Spleen (tissue), 11 donors: Measurements from ENCODE around the gene ZNF503. TPM values are rescaled to one million over a fixed set of nuclear protein-coding genes. Genes with fewer than 3 reads are reported as not detected.
A peak's percentile ranks its signal among the peaks of the same experiment; 100 is the strongest.
"Not testable (repeated sequence)": the region's sequence is repeated elsewhere in the genome, so short reads cannot be mapped to it uniquely, and the experiment has no call there.

Source experiments
- DNase-seq: peaks from one replicate; pipeline ENCODE4 v3.0.0-alpha.2; 2020
- H3K27ac ChIP-seq, 8 donors: fragments of 200-600 bp; sonication (generic) in 7 of 8; 1 replicate in 4 of 8; 2 replicates in 4 of 8; pipeline versions ENCODE4 v1.5.0 to v1.8.0; 2016 to 2021; ENCODE audit warnings: inconsistent platforms in 4 of 8, mild to moderate bottlenecking in 4 of 8, moderate library complexity in 1 of 8
- H3K27me3 ChIP-seq, 7 donors: fragments of 200-600 bp; sonication (generic) in 6 of 7; replicated peaks in 1 of 7; 1 replicate in 4 of 7; 2 replicates in 3 of 7; pipeline versions ENCODE4 v1.5.0 to v1.8.0; 2016 to 2021; ENCODE audit warnings: inconsistent platforms in 3 of 7, mild to moderate bottlenecking in 1 of 7
- H3K36me3 ChIP-seq, 6 donors: fragments of 200-600 bp; sonication (generic) in 5 of 6; 1 replicate in 4 of 6; 2 replicates in 2 of 6; pipeline versions ENCODE4 v1.5.0 to v1.8.0; 2016 to 2021; ENCODE audit warnings: inconsistent platforms in 2 of 6
- H3K4me1 ChIP-seq, 6 donors: fragments of 200-600 bp; sonication (generic) in 5 of 6; 1 replicate in 3 of 6; 2 replicates in 3 of 6; pipeline versions ENCODE4 v1.5.0 to v1.8.0; 2016 to 2021; ENCODE audit warnings: inconsistent platforms in 3 of 6
- H3K4me3 ChIP-seq, 8 donors: fragments of 200-600 bp; sonication (generic) in 7 of 8; 1 replicate in 4 of 8; 2 replicates in 4 of 8; pipeline versions ENCODE4 v1.5.0 to v1.8.0; 2016 to 2021; ENCODE audit warnings: inconsistent platforms in 4 of 8, mild to moderate bottlenecking in 4 of 8, moderate library complexity in 2 of 8
- H3K9me3 ChIP-seq, 8 donors: fragments of 200-600 bp; sonication (generic) in 7 of 8; 1 replicate in 4 of 8; 2 replicates in 4 of 8; pipeline versions ENCODE4 v1.5.0 to v1.8.0; 2016 to 2021; ENCODE audit warnings: inconsistent platforms in 4 of 8
- POLR2A ChIP-seq, 3 donors: fragments of 450-650 bp; IDR thresholded peaks; one replicate each; pipeline ENCODE4 v1.5.1; 2017; ENCODE audit warnings: antibody characterized with exemption in 3 of 3, mild to moderate bottlenecking in 1 of 3
- POLR2AphosphoS5 ChIP-seq, 3 donors: sonication (generic); formaldehyde crosslinking; IDR thresholded peaks; one replicate each; pipeline ENCODE4 v1.5.1; 2017; ENCODE audit warnings: antibody characterized with exemption in 3 of 3
- WGBS, 5 donors: extraction: QIAGEN DNeasy Blood & Tissue Kit in 3 of 5; methylation state at CpG; one replicate each; pipeline versions ENCODE4 v1.1.5 to v1.1.7; 2013 to 2018; 5-methylcytosine and 5-hydroxymethylcytosine counted together
- intact Hi-C: fragments of 100-400 bp; cut with DNase I; formaldehyde crosslinking; loops from one replicate; pipeline ENCODE4 v1.15.0; 2023; ENCODE audit warnings: low total_unique reads
- polyA plus RNA-seq, 3 donors: library from polyadenylated mRNA; stranded (reverse); fragments of 200-250 nt; gene quantifications; one replicate each; pipeline ENCODE4 v1.2.1, GENCODE V29; 2013
- total RNA-seq, 7 donors: library from RNA; depleted of rRNA in 3 of 7; stranded (reverse); fragments of >200 nt in 3 of 7; fragmentation: NEBNext Ultra II Directional in 4 of 7; extraction: Animal tissue kit (Norgen Biotek cat#: 25700) in 4 of 7; gene quantifications; one replicate each; pipeline versions ENCODE4 v1.1.0 to v1.2.1, GENCODE V29; 2016 to 2021
- TF ChIP-seq, protein P1 (sequence below), 11 experiments: fragments of 200-600 bp in 7 of 11; fragments of 450-650 bp in 4 of 11; sonication (generic) in 4 of 11; IDR thresholded peaks in 8 of 11; conservative IDR thresholded peaks in 3 of 11; 1 replicate in 7 of 11; 2 replicates in 4 of 11; pipeline versions ENCODE4 v1.4.0 to v1.8.0; 2016 to 2021; ENCODE audit warnings: antibody characterized with exemption in 11 of 11, inconsistent platforms in 4 of 11, mild to moderate bottlenecking in 1 of 11
- donor health status: healthy with polysubstance abuse.
- donor health status: DM: no; HTN: no; CAD: no; lungs with moderate emphysema.
- donor health status: DM: no; HTN: no; CAD: no.
- donor health status: Bipolar disorder and iron deficiency.
- donor health status: healthy.
- donor health status: DM: no; HTN: no; CAD: no.
- donor health status: DM: yes; HTN: yes; CAD: no.

Gene ZNF503
- total and polyA plus RNA-seq, 10 donors = 3.2 to 25.6 (median 9.3) TPM

GRCh38 chr10:75363431-75363830, 38.1 kb downstream of the ZNF503 start:
- DNase-seq = no peak
- 78 to 90% (median 88%) methylated on average over 4 of the region's 4 CpGs for WGBS, 5 donors
- no peak overlapping the region for H3K4me3 ChIP-seq
- intact Hi-C loops = no loop called here
- H3K9me3 ChIP-seq = peaks cover 0 to 2% (median 0%) of the 10 kb centered on the region in 8 donors
- H3K36me3 ChIP-seq = no peaks in the 10 kb centered on the region
- H3K27me3 ChIP-seq = peaks cover 0 to 6% (median 0%) of the 10 kb centered on the region in 7 donors
- no peak overlapping the region for H3K27ac ChIP-seq
- TF ChIP-seq POLR2AphosphoS5 (IDR thresholded peaks at IDR 0.05) (no peak), POLR2A (IDR thresholded peaks at IDR 0.05) (no peak)
- TF ChIP-seq, protein P1, sequence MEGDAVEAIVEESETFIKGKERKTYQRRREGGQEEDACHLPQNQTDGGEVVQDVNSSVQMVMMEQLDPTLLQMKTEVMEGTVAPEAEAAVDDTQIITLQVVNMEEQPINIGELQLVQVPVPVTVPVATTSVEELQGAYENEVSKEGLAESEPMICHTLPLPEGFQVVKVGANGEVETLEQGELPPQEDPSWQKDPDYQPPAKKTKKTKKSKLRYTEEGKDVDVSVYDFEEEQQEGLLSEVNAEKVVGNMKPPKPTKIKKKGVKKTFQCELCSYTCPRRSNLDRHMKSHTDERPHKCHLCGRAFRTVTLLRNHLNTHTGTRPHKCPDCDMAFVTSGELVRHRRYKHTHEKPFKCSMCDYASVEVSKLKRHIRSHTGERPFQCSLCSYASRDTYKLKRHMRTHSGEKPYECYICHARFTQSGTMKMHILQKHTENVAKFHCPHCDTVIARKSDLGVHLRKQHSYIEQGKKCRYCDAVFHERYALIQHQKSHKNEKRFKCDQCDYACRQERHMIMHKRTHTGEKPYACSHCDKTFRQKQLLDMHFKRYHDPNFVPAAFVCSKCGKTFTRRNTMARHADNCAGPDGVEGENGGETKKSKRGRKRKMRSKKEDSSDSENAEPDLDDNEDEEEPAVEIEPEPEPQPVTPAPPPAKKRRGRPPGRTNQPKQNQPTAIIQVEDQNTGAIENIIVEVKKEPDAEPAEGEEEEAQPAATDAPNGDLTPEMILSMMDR (IDR thresholded peaks at IDR 0.05 in 8 of 11, conservative IDR thresholded peaks at IDR 0.05 in 3 of 11) = no peak
- H3K4me1 ChIP-seq = peaks cover 0 to 18% (median 6%) of the 10 kb centered on the region in 6 donors

- H3K4me1 ChIP-seq = peaks cover 0 to 13% (median 6%) of the 10 kb centered on the region in 6 donors
- H3K9me3 ChIP-seq = peaks cover 0 to 12% (median 3%) of the 10 kb centered on the region in 8 donors
- 73 to 92% (median 80%) methylated on average over 8 of the region's 8 CpGs for WGBS, 5 donors
- DNase-seq, H3K4me3 ChIP-seq, intact Hi-C loops, H3K36me3 ChIP-seq, H3K27me3 ChIP-seq: not testable (repeated sequence)
- peak overlapping the region in 1 of 8 donors; percentile 13 for H3K27ac ChIP-seq
Measured at GRCh38 chr10:75359876-75360275, 41.7 kb downstream of the ZNF503 start.

DNA sequence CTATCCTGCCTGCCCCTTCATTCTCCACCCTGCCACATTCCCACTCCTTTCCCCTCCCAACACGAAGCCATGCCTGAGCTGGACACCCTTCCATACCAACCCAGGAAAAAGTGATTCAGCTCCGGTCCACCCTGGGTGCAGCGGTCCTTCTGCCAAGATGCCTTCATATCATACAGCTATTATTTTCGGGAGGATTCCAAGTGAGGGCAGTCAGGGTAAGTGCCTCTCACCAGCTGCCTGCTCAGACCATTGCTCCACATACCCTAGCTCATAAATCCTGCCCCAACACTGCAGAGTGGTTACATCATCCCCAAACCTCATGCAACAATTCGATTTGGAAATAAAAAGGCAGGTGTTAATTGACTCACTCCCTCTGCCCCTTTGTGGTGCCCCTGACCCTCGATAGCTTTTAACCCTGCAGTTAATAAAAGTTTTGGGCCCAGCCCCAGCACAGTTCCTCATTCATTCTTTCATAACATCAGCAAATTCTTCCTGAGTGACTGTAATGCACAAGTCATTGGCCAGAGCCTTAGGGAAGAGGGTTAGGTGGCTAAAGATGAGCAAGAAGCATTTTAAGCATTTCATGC, 42.6 kb downstream of the ZNF503 start:
- peaks cover 0 to 6% (median 0%) of the 10 kb centered on the region in 7 donors for H3K27me3 ChIP-seq
- H3K27ac ChIP-seq = peak overlapping the region in 1 of 8 donors; percentile 13
- DNase-seq = no peak

GRCh38 chr10:75358132-75358531, 43.4 kb downstream of the ZNF503 start:
- no peak overlapping the region for H3K27ac ChIP-seq
- TF ChIP-seq POLR2A (IDR thresholded peaks at IDR 0.05) = no peak
- TF ChIP-seq POLR2AphosphoS5 (IDR thresholded peaks at IDR 0.05) = no peak
- TF ChIP-seq, protein P1 (IDR thresholded peaks at IDR 0.05 in 8 of 11, conservative IDR thresholded peaks at IDR 0.05 in 3 of 11) = no peak
- H3K4me1 ChIP-seq = peaks cover 0 to 17% (median 9%) of the 10 kb centered on the region in 6 donors
- no peak overlapping the region for H3K4me3 ChIP-seq
- peaks cover 0 to 12% (median 3%) of the 10 kb centered on the region in 8 donors for H3K9me3 ChIP-seq
- intact Hi-C loops = no loop called here
- no peaks in the 10 kb centered on the region for H3K36me3 ChIP-seq
- H3K27me3 ChIP-seq = peaks cover 0 to 1% (median 0%) of the 10 kb centered on the region in 7 donors
- no peak for DNase-seq
- 89 to 96% (median 92%) methylated on average over 5 of the region's 5 CpGs for WGBS, 5 donors

More for the DNA sequence above, 42.6 kb downstream of the ZNF503 start:
- TF ChIP-seq POLR2AphosphoS5 (IDR thresholded peaks at IDR 0.05) (no peak), POLR2A (IDR thresholded peaks at IDR 0.05) (no peak)
- TF ChIP-seq, protein P1 (IDR thresholded peaks at IDR 0.05 in 8 of 11, conservative IDR thresholded peaks at IDR 0.05 in 3 of 11) = no peak
- 57 to 77% (median 64%) methylated on average over 6 of the region's 6 CpGs for WGBS, 5 donors
- intact Hi-C loops = no loop called here
- Histone ChIP-seq H3K4me3 (no peak overlapping the region), H3K9me3 (peaks cover 0 to 12% (median 3%) of the 10 kb centered on the region in 8 donors), H3K4me1 (peaks cover 0 to 13% (median 6%) of the 10 kb centered on the region in 6 donors), H3K36me3 (no peaks in the 10 kb centered on the region)
